Stimulated activated CD8-positive, alpha-beta memory T cell treated with anti-CD3 and anti-CD28 coated beads, Interleukin-4, amount 100 ng/mL, for 48 hours (primary cell): Measurements from ENCODE around the gene MED7.
A peak's percentile ranks its signal among the peaks of the same experiment; 100 is the strongest.

Source experiments
- DNase-seq: peaks from one replicate; pipeline ENCODE4 v3.0.0-alpha.2; 2020

The MED7 gene

DNA sequence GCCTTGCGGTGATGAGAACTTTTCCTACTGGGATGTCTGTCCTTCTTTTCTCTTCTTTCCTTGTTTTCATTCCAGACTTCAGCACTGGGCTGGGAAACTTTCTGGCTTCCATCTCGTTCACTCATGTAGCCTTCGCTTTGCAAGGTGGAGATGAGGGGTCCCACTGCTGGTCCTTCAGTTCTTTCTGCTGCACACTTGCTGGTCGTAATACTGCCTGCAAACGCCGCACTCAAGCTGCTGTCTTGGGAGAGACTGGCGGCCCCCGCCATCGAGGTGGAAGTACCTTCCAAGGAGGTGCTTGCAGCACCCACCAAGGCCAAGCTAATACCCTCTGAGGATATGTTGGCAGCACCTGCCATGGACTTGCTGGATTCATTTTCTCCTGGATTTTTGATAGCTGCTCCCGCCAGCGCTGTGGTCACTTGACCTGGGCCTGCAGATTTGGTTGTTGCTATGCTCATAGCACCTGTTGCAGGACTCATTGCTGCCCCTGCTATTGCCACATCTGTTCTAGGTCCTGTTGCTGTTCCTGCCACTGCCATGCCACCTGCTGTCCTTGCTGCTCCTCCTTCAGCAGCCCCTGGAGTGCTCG lies 20.4 kb upstream of the MED7 start:
- DNase-seq = peak; percentile 24

- peak; percentile 26 for DNase-seq
Measured at GRCh38 chr5:157161996-157162395, 19.3 kb upstream of the MED7 start.

DNA sequence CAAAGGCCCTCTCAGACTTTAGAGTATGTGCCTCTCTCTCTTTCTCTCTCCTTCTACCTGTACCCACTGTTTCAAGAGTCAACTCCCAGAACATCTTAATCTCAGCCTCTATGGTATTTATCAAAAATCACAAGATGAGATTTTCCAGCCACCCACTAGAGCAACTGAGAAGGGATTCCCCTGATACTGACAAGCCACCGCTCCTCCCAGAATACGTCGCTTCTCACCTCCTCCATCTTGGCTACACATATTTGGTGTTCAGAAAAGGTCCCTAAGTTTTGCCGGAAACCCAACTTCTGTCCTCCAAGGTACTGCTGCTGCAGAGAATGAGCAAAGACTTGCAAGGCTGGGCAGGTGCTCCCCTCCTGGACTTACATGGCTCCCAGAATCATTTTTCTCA lies 17.3 kb upstream of the MED7 start:
- peak; percentile 62 for DNase-seq

DNA sequence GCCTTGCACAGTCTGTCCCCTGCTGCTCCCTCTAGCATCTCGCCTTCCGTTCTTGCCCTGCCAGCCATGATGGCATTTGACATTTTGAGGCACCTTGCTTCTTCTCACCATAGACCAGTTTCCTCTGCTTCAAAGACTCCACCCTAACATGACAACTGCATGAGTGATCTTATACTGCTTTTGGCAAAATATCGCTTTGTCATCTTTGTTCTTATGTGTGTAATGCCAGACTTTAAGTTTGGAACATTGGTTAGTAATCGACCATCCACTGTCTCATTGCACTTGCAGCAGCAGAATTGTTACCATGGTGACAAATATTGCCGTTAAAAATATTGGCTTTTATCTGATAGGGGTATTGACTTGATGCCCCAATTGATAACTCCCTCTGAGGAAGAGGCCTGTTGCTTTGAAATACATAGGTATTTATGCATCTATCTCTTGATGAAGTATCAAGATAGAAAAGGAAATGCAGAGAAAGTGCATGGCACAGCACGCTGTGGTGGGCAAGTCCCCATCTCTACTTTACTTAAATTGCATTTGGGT lies 16.6 kb upstream of the MED7 start:
- DNase-seq = peak; percentile 30

GRCh38 chr5:157157293-157157891 lies 14.7 kb upstream of the MED7 start:
- DNase-seq = no peak

GRCh38 chr5:157155297-157155696 lies 12.6 kb upstream of the MED7 start:
- no peak for DNase-seq

- no peak for DNase-seq
Measured at GRCh38 chr5:157150995-157151394, 8.3 kb upstream of the MED7 start.

- DNase-seq = peak; percentile 90
Measured at GRCh38 chr5:157148734-157149615, 6.3 kb upstream of the MED7 start.

GRCh38 chr5:157143127-157143971 lies 684 bp upstream of the MED7 start:
- DNase-seq = peak; percentile 79

GRCh38 chr5:157137691-157138090 lies 5.0 kb downstream of the MED7 start:
- no peak for DNase-seq

GRCh38 chr5:157132281-157132612 lies 10.4 kb downstream of the MED7 start:
- DNase-seq = no peak

- no peak for DNase-seq
Measured at GRCh38 chr5:157130925-157131324, 11.7 kb downstream of the MED7 start.

GRCh38 chr5:157121709-157122108 lies 21.0 kb downstream of the MED7 start:
- no peak for DNase-seq

- DNase-seq = no peak
Measured at GRCh38 chr5:157120102-157120501, 22.6 kb downstream of the MED7 start.

GRCh38 chr5:157116483-157116954 lies 26.1 kb downstream of the MED7 start:
- DNase-seq = peak; percentile 70

DNA sequence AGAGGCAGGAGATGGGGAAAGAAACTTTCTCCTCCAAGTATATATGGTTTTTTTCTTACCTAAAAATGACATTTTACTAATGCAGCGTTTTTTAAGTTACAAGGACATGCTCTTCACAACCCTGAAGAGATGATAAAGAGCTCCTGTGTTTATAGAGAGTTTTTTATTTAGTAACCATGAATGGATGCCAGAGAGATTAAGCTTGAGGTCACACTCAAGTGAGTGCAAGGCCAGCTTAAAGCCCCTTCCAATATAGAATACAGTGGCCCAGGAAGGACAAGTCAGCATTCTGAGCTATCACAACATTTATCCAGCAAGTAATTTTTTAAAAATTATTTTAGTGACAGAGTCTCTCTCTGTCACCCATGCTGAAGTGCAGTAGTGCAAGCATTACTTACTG lies 27.2 kb downstream of the MED7 start:
- DNase-seq = no peak

DNA sequence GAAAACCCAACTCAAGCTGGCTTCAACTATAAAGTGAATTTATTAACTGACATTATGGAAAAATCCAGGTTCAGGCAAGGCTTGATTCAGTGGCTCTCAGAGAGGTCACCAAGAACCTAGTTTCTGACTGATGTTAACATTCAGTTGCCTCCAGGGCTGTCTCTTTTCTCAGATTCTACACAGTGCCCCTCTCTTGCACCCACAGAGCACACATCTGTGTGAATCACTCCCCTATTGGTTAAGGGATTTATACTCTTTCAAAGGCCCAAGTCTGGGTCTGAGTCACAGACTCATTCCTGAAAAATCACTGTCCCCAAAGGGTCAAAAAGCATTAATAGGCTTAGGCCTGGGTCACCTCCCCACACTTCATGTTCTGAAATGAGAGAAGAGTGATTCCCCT lies 27.7 kb downstream of the MED7 start:
- no peak for DNase-seq

- DNase-seq = no peak
Measured at GRCh38 chr5:157113002-157113401, 29.7 kb downstream of the MED7 start.

DNA sequence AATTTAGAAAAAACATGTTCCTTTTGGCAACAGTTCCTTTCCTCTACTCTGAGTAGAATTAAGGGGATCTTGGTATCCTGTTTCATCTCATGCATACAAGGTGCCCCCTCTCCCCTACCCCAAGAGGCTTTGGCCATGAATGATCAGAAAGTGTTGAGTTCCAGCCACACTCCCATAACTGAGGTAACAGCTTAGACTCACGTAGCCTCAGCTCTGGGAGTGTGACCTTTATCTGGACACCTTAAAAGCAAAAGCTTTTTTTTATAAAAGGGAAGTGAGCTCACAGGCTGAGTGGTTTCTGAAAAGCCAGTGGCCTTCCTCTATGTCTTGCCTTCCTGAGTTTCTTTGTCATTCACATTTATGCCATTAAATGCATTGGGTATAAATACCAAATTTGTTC lies 32.9 kb downstream of the MED7 start:
- DNase-seq = peak; percentile 40

DNA sequence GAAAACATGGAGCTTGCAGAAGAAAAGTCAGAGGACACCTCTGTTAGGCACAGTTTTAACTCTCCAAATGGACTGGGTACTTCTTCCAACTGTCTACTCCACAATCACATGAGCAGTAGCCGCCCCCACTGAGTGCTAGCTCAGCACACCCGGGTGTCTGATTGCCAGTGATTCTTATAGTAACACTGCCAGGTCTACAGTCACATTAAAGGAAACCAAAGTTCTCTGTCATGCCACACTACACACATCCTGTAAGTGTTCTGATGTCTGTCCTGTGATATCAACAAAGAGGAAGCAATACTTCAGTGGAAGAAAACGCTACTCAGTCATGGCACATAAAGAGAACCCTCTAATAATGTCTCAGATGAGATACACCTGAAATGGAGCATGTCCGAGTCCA lies 33.7 kb downstream of the MED7 start, which contains the start of gene HAVCR2:
Gene HAVCR2 (minus strand): TSS at position 69 of the 400 bp plus-strand sequence. CDS start 61 bp downstream, at position 8.
- DNase-seq = peak; percentile 70

- DNase-seq = no peak
Measured at GRCh38 chr5:157107508-157107907, 35.2 kb downstream of the MED7 start.

GRCh38 chr5:157106630-157107461 lies 35.8 kb downstream of the MED7 start:
- peak; percentile 68 for DNase-seq
